SK-N-SH (cell line): Measurements from ENCODE around the gene FASTK. TPM values are rescaled to one million over a fixed set of nuclear protein-coding genes. Genes with fewer than 3 reads are reported as not detected.

Source experiments
- CTCF ChIA-PET: fragments of 300-600, 350-600 bp; formaldehyde crosslinking; extraction: SDS; loops from one replicate; lab custom pipeline; 2021; lab: Yijun Ruan, JAX
- POLR2A ChIA-PET: fragments of 350-600 bp; sonication (Branson Sonifier 250); formaldehyde crosslinking; extraction: SDS; loops from one replicate; lab custom pipeline; 2020; ENCODE audit warnings: antibody characterized with exemption, inconsistent platforms; lab: Yijun Ruan, JAX
- DNase-seq: peaks from one replicate; pipeline ENCODE4 v3.0.0; 2012
- H2AFZ ChIP-seq: fragments of 200-600 bp; sonication (generic); 2 replicates; pipeline ENCODE4 v1.8.1; 2016; ENCODE audit warnings: antibody characterized with exemption, mild to moderate bottlenecking, low read depth
- H3F3A ChIP-seq: fragments of 200-600 bp; sonication (generic); replicated peaks from 2 replicates; pipeline ENCODE3; 2016; ENCODE audit warnings: antibody characterized with exemption, mild to moderate bottlenecking; ENCODE audit not compliant: insufficient read depth
- H3K27ac ChIP-seq, 2 experiments: fragments of 200-500 bp in 1 of 2; fragments of 200-600 bp in 1 of 2; sonication (Bioruptor generic) in 1 of 2; sonication (generic), shearing (Covaris generic) in 1 of 2; 2 replicates each; pipeline versions ENCODE4 v1.5.1 to v1.6.1; 2014 to 2016; ENCODE audit warnings: low read depth in 2 of 2, inconsistent platforms in 1 of 2, low read length in 1 of 2, mild to moderate bottlenecking in 1 of 2, mixed read lengths in 1 of 2
- H3K27me3 ChIP-seq: fragments of 200-600 bp; sonication (generic), shearing (Covaris generic); 2 replicates; pipeline ENCODE4 v1.6.1; 2016; ENCODE audit warnings: mixed run types; ENCODE audit not compliant: insufficient read depth
- H3K36me3 ChIP-seq, 2 experiments: fragments of 200-500 bp in 1 of 2; fragments of 200-600 bp in 1 of 2; sonication (Bioruptor generic) in 1 of 2; sonication (generic) in 1 of 2; replicated peaks in 1 of 2; 2 replicates each; pipeline versions ENCODE3 to v1.5.1; 2014 to 2016; ENCODE audit warnings: low read length in 1 of 2, mild to moderate bottlenecking in 1 of 2; ENCODE audit not compliant: insufficient read depth in 2 of 2, control insufficient read depth in 1 of 2
- H3K4me1 ChIP-seq, 2 experiments: fragments of 200-500 bp in 1 of 2; fragments of 200-600 bp in 1 of 2; sonication (Bioruptor generic) in 1 of 2; sonication (generic), shearing (Covaris generic) in 1 of 2; 2 replicates each; pipeline versions ENCODE4 v1.5.1 to v1.6.1; 2014 to 2016; ENCODE audit warnings: low read depth in 1 of 2, low read length in 1 of 2, mixed run types in 1 of 2; ENCODE audit not compliant: insufficient read depth in 2 of 2, control insufficient read depth in 1 of 2
- H3K4me2 ChIP-seq: fragments of 200-600 bp; sonication (generic), shearing (Covaris generic); 2 replicates; pipeline ENCODE4 v1.6.1; 2017; ENCODE audit warnings: mixed run types
- H3K4me3 ChIP-seq, 2 experiments: fragments of 200-500 bp in 1 of 2; fragments of 200-600 bp in 1 of 2; sonication (Bioruptor generic) in 1 of 2; sonication (generic), shearing (Covaris generic) in 1 of 2; 2 replicates each; pipeline versions ENCODE4 v1.5.1 to v1.8.1; 2014 to 2016; ENCODE audit warnings: low read depth in 2 of 2, inconsistent platforms in 1 of 2, low read length in 1 of 2, mild to moderate bottlenecking in 1 of 2, mixed read lengths in 1 of 2, moderate library complexity in 1 of 2
- H3K79me2 ChIP-seq: fragments of 200-600 bp; sonication (generic); 2 replicates; pipeline ENCODE4 v1.8.1; 2017; ENCODE audit warnings: mild to moderate bottlenecking; ENCODE audit not compliant: insufficient read depth
- H3K9ac ChIP-seq: fragments of 200-600 bp; sonication (generic); 2 replicates; pipeline ENCODE4 v1.6.1; 2017; ENCODE audit warnings: mixed run types
- H3K9me2 ChIP-seq: fragments of 200-600 bp; sonication (generic); 2 replicates; pipeline ENCODE4 v1.6.1; 2017; ENCODE audit warnings: mixed run types
- H3K9me3 ChIP-seq: fragments of 200-600 bp; sonication (generic); 2 replicates; pipeline ENCODE4 v1.6.1; 2017; ENCODE audit warnings: mixed run types, mild to moderate bottlenecking, moderate library complexity
- H4K20me1 ChIP-seq: fragments of 200-600 bp; sonication (generic); 2 replicates; pipeline ENCODE4 v1.6.1; 2017; ENCODE audit warnings: mild to moderate bottlenecking, mixed run types; ENCODE audit not compliant: insufficient read depth
- CHD2 ChIP-seq: fragments of 150-350 bp; IDR thresholded peaks from 2 replicates; pipeline ENCODE4 v1.6.1; 2018; ENCODE audit warnings: low read length; ENCODE audit not compliant: partially characterized antibody
- EZH2phosphoT487 ChIP-seq: fragments of 200-600 bp; sonication (generic); IDR thresholded peaks from 2 replicates; pipeline ENCODE4 v1.6.1; 2017; ENCODE audit warnings: low read depth, mixed run types, mild to moderate bottlenecking, antibody characterized with exemption, moderate library complexity, borderline replicate concordance
- FOSL2 ChIP-seq: IDR thresholded peaks from 2 replicates; pipeline ENCODE4 v1.4.0; 2012; ENCODE audit warnings: low read depth, mild to moderate bottlenecking, moderate library complexity, borderline replicate concordance
- GATA2 ChIP-seq: sonication (generic); formaldehyde crosslinking; IDR thresholded peaks from 2 replicates; pipeline ENCODE4 v1.5.0; 2020; ENCODE audit warnings: mild to moderate bottlenecking, missing genetic modification reagents
- JUND ChIP-seq: IDR thresholded peaks from 2 replicates; pipeline ENCODE4 v1.4.0; 2012
- NFIC ChIP-seq: IDR thresholded peaks from 2 replicates; pipeline ENCODE4 v1.4.0; 2012; ENCODE audit warnings: borderline replicate concordance
- NRF1 ChIP-seq: IDR thresholded peaks from 2 replicates; pipeline ENCODE4 v1.6.1; 2012; ENCODE audit warnings: low read depth, mild to moderate bottlenecking, low read length
- RAD21 ChIP-seq: IDR thresholded peaks from 2 replicates; pipeline ENCODE4 v1.6.1; 2012; ENCODE audit warnings: mild to moderate bottlenecking, low read length
- RXRA ChIP-seq: IDR thresholded peaks from 2 replicates; pipeline ENCODE4 v1.4.0; 2012; ENCODE audit warnings: low read depth, mild to moderate bottlenecking, borderline replicate concordance
- TCF12 ChIP-seq: IDR thresholded peaks from 2 replicates; pipeline ENCODE4 v1.4.0; 2012
- YY1 ChIP-seq: IDR thresholded peaks from 2 replicates; pipeline ENCODE4 v1.4.0; 2012; ENCODE audit warnings: low read depth, mild to moderate bottlenecking
- WGBS: methylation state at CpG from one replicate; pipeline ENCODE4 v1.1.6; 2017; ENCODE audit warnings: low lambda C conversion rate; 5-methylcytosine and 5-hydroxymethylcytosine counted together
- polyA plus RNA-seq, 3 experiments: library from polyadenylated mRNA; depleted of rRNA; stranded (reverse); fragments of >200 nt; gene quantifications; 2 replicates each; pipeline ENCODE4 v1.2.3, GENCODE V29; 2012
- TF ChIP-seq, protein P1 (sequence below): IDR thresholded peaks from 2 replicates; pipeline ENCODE4 v1.4.0; 2012; ENCODE audit warnings: low read depth, borderline replicate concordance
- TF ChIP-seq, protein P2 (sequence below): IDR thresholded peaks from 2 replicates; pipeline ENCODE4 v1.6.1; 2012; ENCODE audit warnings: mild to moderate bottlenecking, low read depth, low read length, moderate library complexity
- TF ChIP-seq, protein P3 (sequence below): IDR thresholded peaks from 2 replicates; pipeline ENCODE4 v1.4.0; 2012; ENCODE audit warnings: low read depth
- TF ChIP-seq, protein P4 (sequence below): fragments of 150-350 bp; IDR thresholded peaks from 2 replicates; pipeline ENCODE4 v1.6.1; 2016; ENCODE audit warnings: mild to moderate bottlenecking, low read depth, low read length
- TF ChIP-seq, protein P5 (sequence below): fragments of 200-600 bp; sonication (generic); IDR thresholded peaks from 2 replicates; pipeline ENCODE4 v1.6.1; 2017; ENCODE audit warnings: antibody characterized with exemption, mild to moderate bottlenecking, moderate library complexity

The FASTK gene
- polyA plus RNA-seq, 1 of the 3 experiments (the other 2 are of a cell fraction), result 125 TPM

DNA sequence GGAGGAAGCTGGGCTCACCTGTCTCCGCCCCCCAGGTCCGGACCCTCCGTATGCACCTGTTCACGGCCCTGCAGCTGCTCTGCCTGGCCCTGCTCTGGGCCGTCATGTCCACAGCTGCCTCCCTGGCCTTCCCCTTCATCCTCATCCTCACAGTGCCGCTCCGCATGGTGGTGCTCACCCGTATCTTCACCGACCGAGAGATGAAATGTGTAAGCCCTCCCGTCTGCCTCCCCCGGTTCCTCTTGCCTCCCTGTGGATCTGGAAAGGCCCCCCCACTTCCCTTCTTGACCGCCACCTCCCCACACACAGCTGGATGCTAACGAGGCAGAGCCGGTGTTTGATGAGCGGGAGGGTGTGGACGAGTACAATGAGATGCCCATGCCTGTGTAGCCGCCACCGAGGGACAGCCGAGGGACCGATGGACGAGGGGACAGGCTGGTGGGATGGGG is 4.6 kb downstream of the FASTK start:
- Histone ChIP-seq H3K4me2 (no peak overlapping the region), H3K27ac (no peak overlapping the region), H3K79me2 (peaks cover 34% of the 10 kb centered on the region), H3K36me3 (peaks cover 39 to 72% of the 10 kb centered on the region in 2 experiments), H3K9me3 (no peaks in the 10 kb centered on the region), H3K4me1 (peaks cover 12 to 17% of the 10 kb centered on the region in 2 experiments), H2AFZ (no peak overlapping the region), H3K9me2 (no peaks in the 10 kb centered on the region), H3K9ac (no peak overlapping the region), H3F3A (peaks cover 48% of the 10 kb centered on the region), H3K27me3 (no peaks in the 10 kb centered on the region), H4K20me1 (no peaks in the 10 kb centered on the region; the same call in 1 of the 2 replicates), H3K4me3 (no peak overlapping the region)
- no peak for DNase-seq
- no peak for TF ChIP-seq TCF12
- TF ChIP-seq, protein P1, sequence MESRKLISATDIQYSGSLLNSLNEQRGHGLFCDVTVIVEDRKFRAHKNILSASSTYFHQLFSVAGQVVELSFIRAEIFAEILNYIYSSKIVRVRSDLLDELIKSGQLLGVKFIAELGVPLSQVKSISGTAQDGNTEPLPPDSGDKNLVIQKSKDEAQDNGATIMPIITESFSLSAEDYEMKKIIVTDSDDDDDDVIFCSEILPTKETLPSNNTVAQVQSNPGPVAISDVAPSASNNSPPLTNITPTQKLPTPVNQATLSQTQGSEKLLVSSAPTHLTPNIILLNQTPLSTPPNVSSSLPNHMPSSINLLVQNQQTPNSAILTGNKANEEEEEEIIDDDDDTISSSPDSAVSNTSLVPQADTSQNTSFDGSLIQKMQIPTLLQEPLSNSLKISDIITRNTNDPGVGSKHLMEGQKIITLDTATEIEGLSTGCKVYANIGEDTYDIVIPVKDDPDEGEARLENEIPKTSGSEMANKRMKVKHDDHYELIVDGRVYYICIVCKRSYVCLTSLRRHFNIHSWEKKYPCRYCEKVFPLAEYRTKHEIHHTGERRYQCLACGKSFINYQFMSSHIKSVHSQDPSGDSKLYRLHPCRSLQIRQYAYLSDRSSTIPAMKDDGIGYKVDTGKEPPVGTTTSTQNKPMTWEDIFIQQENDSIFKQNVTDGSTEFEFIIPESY, result no peak
- no peak for TF ChIP-seq FOSL2
- TF ChIP-seq JUND, result no peak
- TF ChIP-seq GATA2 (CRISPR knock-in tag), result no peak
- TF ChIP-seq CHD2, result no peak
- TF ChIP-seq RXRA, result no peak
- TF ChIP-seq, protein P2, sequence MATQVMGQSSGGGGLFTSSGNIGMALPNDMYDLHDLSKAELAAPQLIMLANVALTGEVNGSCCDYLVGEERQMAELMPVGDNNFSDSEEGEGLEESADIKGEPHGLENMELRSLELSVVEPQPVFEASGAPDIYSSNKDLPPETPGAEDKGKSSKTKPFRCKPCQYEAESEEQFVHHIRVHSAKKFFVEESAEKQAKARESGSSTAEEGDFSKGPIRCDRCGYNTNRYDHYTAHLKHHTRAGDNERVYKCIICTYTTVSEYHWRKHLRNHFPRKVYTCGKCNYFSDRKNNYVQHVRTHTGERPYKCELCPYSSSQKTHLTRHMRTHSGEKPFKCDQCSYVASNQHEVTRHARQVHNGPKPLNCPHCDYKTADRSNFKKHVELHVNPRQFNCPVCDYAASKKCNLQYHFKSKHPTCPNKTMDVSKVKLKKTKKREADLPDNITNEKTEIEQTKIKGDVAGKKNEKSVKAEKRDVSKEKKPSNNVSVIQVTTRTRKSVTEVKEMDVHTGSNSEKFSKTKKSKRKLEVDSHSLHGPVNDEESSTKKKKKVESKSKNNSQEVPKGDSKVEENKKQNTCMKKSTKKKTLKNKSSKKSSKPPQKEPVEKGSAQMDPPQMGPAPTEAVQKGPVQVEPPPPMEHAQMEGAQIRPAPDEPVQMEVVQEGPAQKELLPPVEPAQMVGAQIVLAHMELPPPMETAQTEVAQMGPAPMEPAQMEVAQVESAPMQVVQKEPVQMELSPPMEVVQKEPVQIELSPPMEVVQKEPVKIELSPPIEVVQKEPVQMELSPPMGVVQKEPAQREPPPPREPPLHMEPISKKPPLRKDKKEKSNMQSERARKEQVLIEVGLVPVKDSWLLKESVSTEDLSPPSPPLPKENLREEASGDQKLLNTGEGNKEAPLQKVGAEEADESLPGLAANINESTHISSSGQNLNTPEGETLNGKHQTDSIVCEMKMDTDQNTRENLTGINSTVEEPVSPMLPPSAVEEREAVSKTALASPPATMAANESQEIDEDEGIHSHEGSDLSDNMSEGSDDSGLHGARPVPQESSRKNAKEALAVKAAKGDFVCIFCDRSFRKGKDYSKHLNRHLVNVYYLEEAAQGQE, result no peak
- TF ChIP-seq, protein P3, sequence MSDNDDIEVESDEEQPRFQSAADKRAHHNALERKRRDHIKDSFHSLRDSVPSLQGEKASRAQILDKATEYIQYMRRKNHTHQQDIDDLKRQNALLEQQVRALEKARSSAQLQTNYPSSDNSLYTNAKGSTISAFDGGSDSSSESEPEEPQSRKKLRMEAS, result no peak
- no peak for TF ChIP-seq NFIC
- no peak for TF ChIP-seq NRF1
- no peak for TF ChIP-seq RAD21
- no peak for TF ChIP-seq YY1
- TF ChIP-seq, protein P4, sequence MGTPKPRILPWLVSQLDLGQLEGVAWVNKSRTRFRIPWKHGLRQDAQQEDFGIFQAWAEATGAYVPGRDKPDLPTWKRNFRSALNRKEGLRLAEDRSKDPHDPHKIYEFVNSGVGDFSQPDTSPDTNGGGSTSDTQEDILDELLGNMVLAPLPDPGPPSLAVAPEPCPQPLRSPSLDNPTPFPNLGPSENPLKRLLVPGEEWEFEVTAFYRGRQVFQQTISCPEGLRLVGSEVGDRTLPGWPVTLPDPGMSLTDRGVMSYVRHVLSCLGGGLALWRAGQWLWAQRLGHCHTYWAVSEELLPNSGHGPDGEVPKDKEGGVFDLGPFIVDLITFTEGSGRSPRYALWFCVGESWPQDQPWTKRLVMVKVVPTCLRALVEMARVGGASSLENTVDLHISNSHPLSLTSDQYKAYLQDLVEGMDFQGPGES, result no peak
- TF ChIP-seq, protein P5, sequence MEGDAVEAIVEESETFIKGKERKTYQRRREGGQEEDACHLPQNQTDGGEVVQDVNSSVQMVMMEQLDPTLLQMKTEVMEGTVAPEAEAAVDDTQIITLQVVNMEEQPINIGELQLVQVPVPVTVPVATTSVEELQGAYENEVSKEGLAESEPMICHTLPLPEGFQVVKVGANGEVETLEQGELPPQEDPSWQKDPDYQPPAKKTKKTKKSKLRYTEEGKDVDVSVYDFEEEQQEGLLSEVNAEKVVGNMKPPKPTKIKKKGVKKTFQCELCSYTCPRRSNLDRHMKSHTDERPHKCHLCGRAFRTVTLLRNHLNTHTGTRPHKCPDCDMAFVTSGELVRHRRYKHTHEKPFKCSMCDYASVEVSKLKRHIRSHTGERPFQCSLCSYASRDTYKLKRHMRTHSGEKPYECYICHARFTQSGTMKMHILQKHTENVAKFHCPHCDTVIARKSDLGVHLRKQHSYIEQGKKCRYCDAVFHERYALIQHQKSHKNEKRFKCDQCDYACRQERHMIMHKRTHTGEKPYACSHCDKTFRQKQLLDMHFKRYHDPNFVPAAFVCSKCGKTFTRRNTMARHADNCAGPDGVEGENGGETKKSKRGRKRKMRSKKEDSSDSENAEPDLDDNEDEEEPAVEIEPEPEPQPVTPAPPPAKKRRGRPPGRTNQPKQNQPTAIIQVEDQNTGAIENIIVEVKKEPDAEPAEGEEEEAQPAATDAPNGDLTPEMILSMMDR, result no peak
- no peak for TF ChIP-seq EZH2phosphoT487
- WGBS, result 96% methylated on average over 22 of the region's 22 CpGs
- ChIA-PET POLR2A (interaction anchor here (1.3 to 1.5 kb wide), 3 partner anchors 8 to 48 kb away, joined by 3 to 5 read pairs (median 4); partner anchors contain the start of gene ABCB8), CTCF (interaction anchor here (0.6 to 21.3 kb wide), 14 partner anchors 8 to 679 kb away, joined by 3 to 474 read pairs (median 4); partner anchors contain the start of genes CDK5, GBX1 and SLC4A2)
